Muscle layer of duodenum (tissue), 2 donors: Measurements from ENCODE around the gene TRIM7.
"Not testable (repeated sequence)": the region's sequence is repeated elsewhere in the genome, so short reads cannot be mapped to it uniquely, and the experiment has no call there.

Source experiments
- H3K27ac ChIP-seq: one replicate; pipeline ENCODE4 v1.7.0; 2013; ENCODE audit warnings: mild to moderate bottlenecking, low read length
- H3K27me3 ChIP-seq: one replicate; pipeline ENCODE4 v1.7.0; 2013; ENCODE audit warnings: low read depth, mild to moderate bottlenecking, control low read depth, low read length
- H3K36me3 ChIP-seq, 2 donors: one replicate each; pipeline ENCODE4 v1.7.0; 2013; ENCODE audit warnings: low read length in 2 of 2, control low read depth in 1 of 2, mild to moderate bottlenecking in 1 of 2; ENCODE audit not compliant: insufficient read depth in 2 of 2, control insufficient read depth in 1 of 2
- H3K4me1 ChIP-seq, 2 donors: one replicate each; pipeline ENCODE4 v1.7.0; 2013; ENCODE audit warnings: low read length in 2 of 2, mild to moderate bottlenecking in 2 of 2, control low read depth in 1 of 2, moderate library complexity in 1 of 2; ENCODE audit not compliant: insufficient read depth in 2 of 2, control insufficient read depth in 1 of 2
- H3K4me3 ChIP-seq, 2 donors: one replicate each; pipeline ENCODE4 v1.7.0; 2013; ENCODE audit warnings: low read length in 2 of 2, low read depth in 1 of 2, mild to moderate bottlenecking in 1 of 2
- H3K9me3 ChIP-seq, 2 donors: one replicate each; pipeline ENCODE4 v1.7.0; 2013; ENCODE audit warnings: low read length in 2 of 2, control low read depth in 1 of 2, mild to moderate bottlenecking in 1 of 2; ENCODE audit not compliant: control insufficient read depth in 1 of 2
- donor health status: healthy.

TRIM7 gene

GRCh38 chr5:181219262-181220177 is 14.5 kb upstream of the TRIM7 start:
- no peak overlapping the region for H3K4me3 ChIP-seq
- H3K4me1 ChIP-seq, result peaks cover 8 to 14% of the 10 kb centered on the region in 2 donors

DNA sequence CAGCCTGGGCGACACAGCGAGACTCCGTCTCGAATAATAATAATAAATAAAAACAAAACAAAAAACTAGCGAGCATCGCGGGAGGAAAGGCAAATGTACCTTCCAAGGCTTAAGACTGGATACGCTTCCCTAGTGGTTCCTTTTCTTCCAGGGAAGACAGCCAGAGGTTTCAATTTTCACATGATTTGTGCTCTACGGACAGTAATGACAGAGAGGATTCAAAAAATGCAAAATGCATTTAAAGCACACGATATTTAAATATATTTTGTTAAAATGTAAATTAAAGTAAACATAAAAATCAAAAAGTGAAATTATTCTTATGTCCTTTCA is 13.8 kb upstream of the TRIM7 start:
- H3K4me3 ChIP-seq, result peak overlapping the region in 1 of 2 donors; percentile 73
- no peaks in the 10 kb centered on the region for H3K27me3 ChIP-seq
- H3K9me3 ChIP-seq, result no peaks in the 10 kb centered on the region
- no peaks in the 10 kb centered on the region for H3K36me3 ChIP-seq
- no peak overlapping the region for H3K27ac ChIP-seq
- peaks cover 4 to 8% of the 10 kb centered on the region in 2 donors for H3K4me1 ChIP-seq

More at GRCh38 chr5:181219262-181220177, 14.5 kb upstream of the TRIM7 start:
- Histone ChIP-seq H3K9me3 (no peaks in the 10 kb centered on the region), H3K36me3 (no peaks in the 10 kb centered on the region), H3K27me3 (no peaks in the 10 kb centered on the region), H3K27ac (no peak overlapping the region)

- Histone ChIP-seq H3K9me3 (no peaks in the 10 kb centered on the region), H3K4me1 (peaks cover 4 to 8% of the 10 kb centered on the region in 2 donors), H3K27me3 (no peaks in the 10 kb centered on the region), H3K4me3 (peak overlapping the region; percentile 70 to 73), H3K27ac (peak overlapping the region; percentile 39), H3K36me3 (no peaks in the 10 kb centered on the region)
These were observed 12.7 kb upstream of the TRIM7 start for GRCh38 chr5:181217803-181218062.

DNA sequence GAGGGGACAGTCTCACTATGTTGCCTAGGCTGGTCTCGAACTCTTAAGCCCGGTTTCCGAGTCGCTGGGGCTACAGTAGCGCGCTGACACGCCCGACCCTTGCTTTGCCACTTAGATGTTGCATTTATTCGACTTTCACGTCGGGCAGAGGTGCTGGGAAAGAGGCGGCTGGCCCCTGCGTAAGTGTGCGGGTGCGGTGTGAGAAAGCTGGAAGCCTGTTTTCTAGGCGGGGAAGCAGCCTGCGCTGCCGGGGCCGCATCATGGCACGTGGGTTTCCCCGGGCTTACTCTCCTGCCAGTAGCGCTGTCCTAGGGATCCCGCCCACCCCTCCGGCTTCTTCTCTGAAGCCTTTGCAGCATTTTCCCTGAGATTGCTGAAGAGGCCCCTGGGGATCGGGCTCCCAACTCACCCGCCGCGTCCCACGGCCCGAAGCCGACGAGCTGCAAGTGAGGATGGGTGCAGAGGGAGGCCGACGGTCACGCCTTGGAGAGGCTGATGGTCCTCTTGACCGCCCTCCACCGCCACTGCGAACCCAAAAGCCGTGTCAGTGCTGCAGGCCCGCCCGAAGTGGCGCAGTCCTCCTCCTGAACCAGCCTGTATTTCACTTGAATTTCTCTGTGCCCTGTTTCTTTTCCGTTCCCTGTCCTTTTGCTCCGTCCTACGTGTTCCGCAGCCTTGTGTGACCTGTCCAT is 12.3 kb upstream of the TRIM7 start:
- peak overlapping the region; percentile 70 to 73 for H3K4me3 ChIP-seq
- no peak overlapping the region for H3K27ac ChIP-seq
- peaks cover 4 to 8% of the 10 kb centered on the region in 2 donors for H3K4me1 ChIP-seq

DNA sequence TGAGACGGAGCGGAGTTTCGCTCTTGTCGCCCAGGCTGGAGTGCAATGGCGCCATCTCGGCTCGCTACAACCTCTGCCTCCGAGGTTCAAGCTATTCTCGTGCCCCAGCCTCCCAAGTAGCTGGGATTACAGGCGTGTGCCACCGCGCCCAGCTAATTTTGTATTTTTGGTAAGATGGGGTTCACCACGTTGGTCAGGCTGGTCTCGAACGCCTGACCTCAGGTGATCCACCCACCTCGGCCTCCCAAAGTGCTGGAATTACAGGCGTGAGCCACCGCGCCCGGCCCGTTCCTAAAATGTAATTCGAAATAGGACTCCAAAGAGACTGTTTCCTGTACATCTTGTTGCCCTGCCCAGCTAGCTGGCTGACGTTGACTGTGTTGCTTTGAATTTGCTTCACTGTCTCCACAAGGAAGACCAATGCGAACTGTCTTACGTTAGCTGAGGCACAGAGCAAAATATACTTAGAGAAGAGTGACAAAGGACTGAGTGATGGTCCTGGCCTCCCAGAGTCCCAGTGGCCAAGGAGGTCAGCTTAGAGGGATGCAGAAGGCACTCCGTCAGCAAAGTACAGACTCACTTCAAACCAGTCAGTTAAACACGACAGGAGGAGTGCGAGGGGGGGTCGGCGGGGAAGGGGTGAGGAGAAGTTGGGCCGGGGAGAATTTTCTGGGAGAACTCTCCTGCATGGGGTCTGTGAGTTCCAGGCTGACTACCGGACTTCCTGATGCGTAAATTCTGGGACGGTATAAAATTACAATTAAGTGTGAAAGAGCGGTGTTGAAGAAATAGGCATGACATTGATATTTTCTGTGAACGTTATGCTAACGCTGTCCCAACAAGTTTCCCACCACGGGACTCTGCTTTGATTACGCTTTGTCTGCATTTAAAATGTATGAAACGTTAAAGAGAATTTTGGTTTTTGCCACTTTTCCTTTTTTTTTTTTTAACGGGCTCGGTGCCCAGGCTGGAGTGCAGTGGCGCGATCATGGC is 11.3 kb upstream of the TRIM7 start:
- H3K27ac ChIP-seq, result no peak overlapping the region
- peak overlapping the region; percentile 37 to 40 for H3K4me3 ChIP-seq
- no peaks in the 10 kb centered on the region for H3K9me3 ChIP-seq
- peaks cover 4 to 8% of the 10 kb centered on the region in 2 donors for H3K4me1 ChIP-seq
- no peaks in the 10 kb centered on the region for H3K27me3 ChIP-seq
- no peaks in the 10 kb centered on the region for H3K36me3 ChIP-seq

More for the DNA sequence above, 12.3 kb upstream of the TRIM7 start:
- no peaks in the 10 kb centered on the region for H3K36me3 ChIP-seq
- H3K9me3 ChIP-seq, result no peaks in the 10 kb centered on the region
- H3K27me3 ChIP-seq, result no peaks in the 10 kb centered on the region

- H3K4me1 ChIP-seq, H3K36me3 ChIP-seq, H3K4me3 ChIP-seq, H3K27ac ChIP-seq, H3K9me3 ChIP-seq, H3K27me3 ChIP-seq: not testable (repeated sequence)
These were observed 9.3 kb upstream of the TRIM7 start for GRCh38 chr5:181214249-181214648.

DNA sequence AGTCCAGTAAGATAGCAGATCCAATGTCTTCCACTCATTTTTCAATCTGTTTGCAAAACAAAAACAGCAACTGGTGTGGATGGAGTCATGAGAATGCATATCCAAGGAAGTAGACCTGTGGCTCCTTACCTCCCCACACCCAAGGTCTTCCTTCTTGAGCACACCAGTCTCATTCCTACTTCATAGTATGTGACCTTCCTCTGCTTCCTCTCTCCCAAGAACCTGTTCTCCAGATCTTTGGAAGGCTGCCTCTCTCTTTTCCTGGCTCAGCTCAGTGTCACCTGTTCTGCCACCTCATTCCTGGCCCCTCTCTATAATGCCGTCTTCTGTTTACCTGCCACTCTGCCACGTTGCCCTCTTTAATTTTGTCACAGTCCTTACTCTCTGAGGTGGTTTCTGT is 7.9 kb upstream of the TRIM7 start:
- no peak overlapping the region for H3K4me3 ChIP-seq
- no peaks in the 10 kb centered on the region for H3K9me3 ChIP-seq
- H3K27me3 ChIP-seq, result no peaks in the 10 kb centered on the region
- H3K36me3 ChIP-seq, result no peaks in the 10 kb centered on the region
- H3K27ac ChIP-seq, result no peak overlapping the region
- peaks cover 3 to 8% of the 10 kb centered on the region in 2 donors for H3K4me1 ChIP-seq

GRCh38 chr5:181212080-181212479 is 7.1 kb upstream of the TRIM7 start:
- no peak overlapping the region for H3K27ac ChIP-seq
- H3K9me3 ChIP-seq, result no peaks in the 10 kb centered on the region
- H3K4me1 ChIP-seq, result peaks cover 0 to 8% of the 10 kb centered on the region in 2 donors
- no peak overlapping the region for H3K4me3 ChIP-seq
- H3K36me3 ChIP-seq, result no peaks in the 10 kb centered on the region
- no peaks in the 10 kb centered on the region for H3K27me3 ChIP-seq

DNA sequence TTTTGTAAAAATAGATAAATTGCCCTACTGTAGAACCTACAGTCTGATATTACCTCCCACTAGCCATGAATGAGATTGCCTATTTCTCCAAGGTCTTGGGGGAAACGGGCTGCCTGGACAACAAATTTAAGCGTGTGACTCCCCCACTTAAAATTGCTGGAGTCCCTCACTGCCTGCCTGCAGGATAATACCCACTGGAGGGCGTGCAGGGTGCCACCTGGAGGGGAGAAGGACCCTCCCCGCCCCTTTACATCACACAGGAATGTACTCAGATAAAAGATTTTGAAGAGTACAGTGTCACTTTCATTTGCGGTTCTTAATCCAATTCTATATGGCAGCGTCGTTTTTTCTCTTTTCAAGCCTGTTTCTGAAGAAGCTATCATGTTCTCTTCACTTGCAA is 6.2 kb upstream of the TRIM7 start:
- H3K36me3 ChIP-seq, result no peaks in the 10 kb centered on the region
- H3K4me3 ChIP-seq, result no peak overlapping the region
- H3K4me1 ChIP-seq, result peaks cover 0 to 9% of the 10 kb centered on the region in 2 donors
- H3K27ac ChIP-seq, result no peak overlapping the region
- H3K27me3 ChIP-seq, result no peaks in the 10 kb centered on the region
- H3K9me3 ChIP-seq, result no peaks in the 10 kb centered on the region

DNA sequence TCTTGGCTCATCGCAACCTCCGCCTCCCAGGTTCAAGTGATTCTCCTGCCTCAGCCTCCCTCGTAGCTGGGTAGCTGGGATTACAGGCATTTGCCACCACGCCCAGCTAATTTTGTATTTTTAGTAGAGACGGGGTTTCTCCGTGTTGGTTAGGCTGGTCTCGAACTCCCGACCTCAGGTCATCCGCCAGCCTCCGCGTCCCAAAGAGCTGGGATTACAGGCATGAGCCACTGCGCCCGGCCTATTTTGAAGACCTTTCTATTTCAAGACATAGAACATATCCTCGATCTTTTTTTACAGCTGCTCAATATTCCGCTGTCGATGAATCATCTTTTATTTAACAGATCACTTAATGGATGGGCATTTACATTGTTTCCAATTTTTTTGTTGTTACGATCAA is 5.7 kb upstream of the TRIM7 start:
- H3K4me1 ChIP-seq, result peaks cover 0 to 11% of the 10 kb centered on the region in 2 donors
- not testable (repeated sequence) for H3K27me3 ChIP-seq, H3K9me3 ChIP-seq, H3K4me3 ChIP-seq, H3K27ac ChIP-seq, H3K36me3 ChIP-seq

DNA sequence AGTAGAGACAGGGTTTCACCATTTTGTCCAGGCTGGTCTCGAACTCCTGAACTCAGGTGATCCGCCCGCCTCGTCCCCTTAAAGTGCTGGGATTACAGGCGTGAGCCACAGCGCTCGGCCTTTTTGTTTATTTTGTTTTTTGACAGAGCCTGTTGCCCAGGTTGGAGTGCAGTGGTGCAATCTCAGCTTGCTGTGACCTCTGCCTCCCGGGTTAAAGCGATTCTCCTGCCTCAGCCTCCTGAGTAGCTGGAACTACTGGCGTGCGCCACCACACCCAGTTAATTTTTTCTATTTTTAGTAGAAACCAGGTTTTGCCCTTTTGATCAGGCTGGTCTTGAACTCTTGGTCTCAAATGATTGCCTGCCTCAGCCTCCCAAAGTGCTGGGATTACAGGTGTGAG is 5.2 kb upstream of the TRIM7 start:
- not testable (repeated sequence) for H3K4me3 ChIP-seq, H3K36me3 ChIP-seq, H3K27me3 ChIP-seq, H3K27ac ChIP-seq, H3K9me3 ChIP-seq
- peaks cover 0 to 17% of the 10 kb centered on the region in 2 donors for H3K4me1 ChIP-seq
